ENCODE results near the gene ZNF892.

ZNF892 gene

GRCh38 chr2:95165371-95166064 lies 41.8 kb upstream of the ZNF892 start, which contains the start of gene ZNF2:
ZNF2 (plus strand) TSS chr2:95165809; CDS start chr2:95176227, 10,418 bp downstream.
- Histone ChIP-seq H3K36me3 (replicated peaks) (no peaks in the 10 kb centered on the region), H3K27me3 (replicated peaks) (no peaks in the 10 kb centered on the region), H3K4me3 (ENCODE audit: low read depth, low read length) (peak within 1 kb of the TSS; percentile 99), H3K27ac (peak within 1 kb of the TSS; percentile 99)
- no peak for TF ChIP-seq CTCF (IDR thresholded peaks at IDR 0.05; ENCODE audit: low read depth, low read length, missing control alignments)
- in situ Hi-C loops (cut with HindIII; ENCODE audit: low pct_ligation_motif_present, low sequenced_read_pairs) = no loop called here
- DNase-seq = peak; percentile 98

- Histone ChIP-seq H3K27me3 (replicated peaks) (no peaks in the 10 kb centered on the region), H3K36me3 (replicated peaks) (no peaks in the 10 kb centered on the region), H3K4me3 (ENCODE audit: low read depth, low read length) (peak overlapping the region; percentile 99), H3K27ac (peak overlapping the region; percentile 99)
- no peak for TF ChIP-seq CTCF (IDR thresholded peaks at IDR 0.05; ENCODE audit: low read depth, low read length, missing control alignments)
- in situ Hi-C loops (cut with HindIII; ENCODE audit: low pct_ligation_motif_present, low sequenced_read_pairs) = no loop called here
- no peak for DNase-seq
Measured at GRCh38 chr2:95166065-95166763, 41.1 kb upstream of the ZNF892 start.

GRCh38 chr2:95171902-95172301 lies 35.4 kb upstream of the ZNF892 start:
- TF ChIP-seq CTCF (IDR thresholded peaks at IDR 0.05; ENCODE audit: low read depth, low read length, missing control alignments) = no peak
- no peak overlapping the region for H3K27ac ChIP-seq
- in situ Hi-C loops (cut with HindIII; ENCODE audit: low pct_ligation_motif_present, low sequenced_read_pairs) = no loop called here
- H3K27me3 ChIP-seq (replicated peaks) = no peaks in the 10 kb centered on the region
- H3K4me3 ChIP-seq (ENCODE audit: low read depth, low read length) = no peak overlapping the region
- no peaks in the 10 kb centered on the region for H3K36me3 ChIP-seq (replicated peaks)
- DNase-seq = no peak

GRCh38 chr2:95174031-95174542 lies 33.2 kb upstream of the ZNF892 start:
- Histone ChIP-seq H3K27me3 (replicated peaks) (no peaks in the 10 kb centered on the region), H3K27ac (no peak overlapping the region), H3K4me3 (ENCODE audit: low read depth, low read length) (no peak overlapping the region), H3K36me3 (replicated peaks) (peaks cover 3% of the 10 kb centered on the region)
- in situ Hi-C loops (cut with HindIII; ENCODE audit: low pct_ligation_motif_present, low sequenced_read_pairs) = no loop called here
- no peak for DNase-seq
- no peak for TF ChIP-seq CTCF (IDR thresholded peaks at IDR 0.05; ENCODE audit: low read depth, low read length, missing control alignments)

GRCh38 chr2:95179451-95179850 lies 27.9 kb upstream of the ZNF892 start:
- H3K4me3 ChIP-seq (ENCODE audit: low read depth, low read length) = no peak overlapping the region
- peaks cover 30% of the 10 kb centered on the region for H3K36me3 ChIP-seq (replicated peaks)
- no peak for TF ChIP-seq CTCF (IDR thresholded peaks at IDR 0.05; ENCODE audit: low read depth, low read length, missing control alignments)
- DNase-seq = no peak
- no peaks in the 10 kb centered on the region for H3K27me3 ChIP-seq (replicated peaks)
- H3K27ac ChIP-seq = no peak overlapping the region
- in situ Hi-C loops (cut with HindIII; ENCODE audit: low pct_ligation_motif_present, low sequenced_read_pairs) = no loop called here
